HG03159 (cell line): Measurements from ENCODE around the gene CFAP97D2.
A peak's percentile ranks its signal among the peaks of the same experiment; 100 is the strongest.
"Not testable (repeated sequence)": the region's sequence is repeated elsewhere in the genome, so short reads cannot be mapped to it uniquely, and the experiment has no call there.

Experiments used
- ATAC-seq: cut with Tn5 transposase; IDR thresholded peaks from one replicate; pipeline ENCODE4 v1.9.1; 2021; ENCODE audit warnings: mild to moderate bottlenecking, moderate library complexity; ENCODE audit not compliant: unreplicated experiment

Gene CFAP97D2

DNA sequence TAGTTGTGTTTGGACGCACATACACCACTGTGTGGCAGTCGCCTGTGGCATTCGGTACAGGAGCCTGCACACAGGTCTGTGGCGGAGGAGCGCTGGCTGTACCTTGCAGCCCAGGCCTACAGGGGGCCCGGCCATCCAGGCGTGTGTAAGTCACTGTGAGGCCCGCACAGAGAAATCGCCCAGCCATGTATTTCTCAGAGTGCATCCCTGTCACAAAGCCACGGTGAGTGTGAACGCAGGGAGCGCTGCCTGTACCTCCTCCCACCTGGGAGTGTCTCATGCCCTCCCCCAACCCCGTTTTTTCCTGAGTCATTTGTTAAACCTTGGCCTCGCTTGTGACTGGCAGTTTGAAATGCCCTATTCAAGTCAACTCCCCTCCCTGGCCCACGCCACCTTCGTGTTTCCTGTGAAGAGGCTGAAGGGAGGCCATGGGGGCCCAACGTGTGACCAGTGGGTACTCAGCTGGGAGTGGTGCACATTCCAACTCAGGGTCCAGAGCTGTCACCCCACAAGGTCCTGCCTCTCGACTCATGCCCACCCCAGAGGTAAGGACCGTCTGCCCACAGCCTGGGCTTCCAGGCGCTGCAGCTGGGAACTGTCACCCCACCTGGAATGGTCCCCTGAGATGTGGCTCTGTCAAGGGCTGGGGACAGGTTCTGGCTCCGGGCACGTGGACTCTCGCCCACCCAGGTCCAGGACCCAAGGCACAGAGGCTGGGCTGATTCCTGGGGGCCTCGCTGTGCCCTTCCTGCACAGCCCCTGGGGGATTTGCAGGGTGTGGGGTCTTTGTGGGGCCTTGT lies 35.1 kb upstream of the CFAP97D2 start:
- ATAC-seq = peak; percentile 40

GRCh38 chr13:114144606-114145244 lies 34.3 kb upstream of the CFAP97D2 start:
- ATAC-seq = no peak

GRCh38 chr13:114145256-114145655 lies 33.8 kb upstream of the CFAP97D2 start:
- no peak for ATAC-seq

DNA sequence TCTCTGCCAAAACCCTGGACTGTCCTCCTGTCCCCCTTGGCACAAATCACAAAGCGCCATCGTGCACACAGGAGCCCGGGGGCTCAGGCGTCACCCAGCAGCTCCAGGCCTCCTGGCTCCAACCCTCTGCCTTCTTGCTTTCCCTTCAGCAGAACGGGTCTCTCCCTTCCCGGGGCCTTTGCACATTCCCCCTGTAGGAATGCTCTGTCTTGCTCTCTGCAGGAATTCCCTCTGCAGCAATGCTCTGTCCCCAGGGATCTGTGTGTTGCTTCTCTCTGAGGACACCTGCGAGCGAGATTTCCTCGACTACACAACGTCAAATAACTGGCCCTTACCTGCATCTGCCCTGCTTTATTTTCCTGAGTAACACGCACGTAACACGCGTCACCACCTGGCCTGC lies 33.3 kb upstream of the CFAP97D2 start:
- ATAC-seq = no peak

DNA sequence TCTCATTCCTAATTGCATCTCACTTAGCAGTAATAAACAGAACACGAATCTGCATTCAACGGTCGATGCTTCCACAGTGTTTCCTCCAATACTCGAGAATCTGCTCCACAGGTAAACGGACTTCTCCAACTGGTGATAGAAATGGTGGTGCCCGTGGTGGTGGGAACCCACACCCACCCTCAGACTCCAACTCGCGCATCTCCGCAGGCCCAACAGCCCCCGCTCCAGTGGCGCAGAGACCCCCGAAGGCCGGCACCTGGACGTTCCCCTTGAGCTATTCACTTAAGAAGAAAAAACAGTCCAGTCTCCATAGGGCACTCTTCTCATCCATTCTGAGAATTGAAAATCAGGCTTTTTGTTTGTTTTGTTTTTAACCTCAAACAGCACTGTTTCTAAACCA lies 32.9 kb upstream of the CFAP97D2 start:
- ATAC-seq = no peak

GRCh38 chr13:114146629-114147028 lies 32.4 kb upstream of the CFAP97D2 start:
- no peak for ATAC-seq

DNA sequence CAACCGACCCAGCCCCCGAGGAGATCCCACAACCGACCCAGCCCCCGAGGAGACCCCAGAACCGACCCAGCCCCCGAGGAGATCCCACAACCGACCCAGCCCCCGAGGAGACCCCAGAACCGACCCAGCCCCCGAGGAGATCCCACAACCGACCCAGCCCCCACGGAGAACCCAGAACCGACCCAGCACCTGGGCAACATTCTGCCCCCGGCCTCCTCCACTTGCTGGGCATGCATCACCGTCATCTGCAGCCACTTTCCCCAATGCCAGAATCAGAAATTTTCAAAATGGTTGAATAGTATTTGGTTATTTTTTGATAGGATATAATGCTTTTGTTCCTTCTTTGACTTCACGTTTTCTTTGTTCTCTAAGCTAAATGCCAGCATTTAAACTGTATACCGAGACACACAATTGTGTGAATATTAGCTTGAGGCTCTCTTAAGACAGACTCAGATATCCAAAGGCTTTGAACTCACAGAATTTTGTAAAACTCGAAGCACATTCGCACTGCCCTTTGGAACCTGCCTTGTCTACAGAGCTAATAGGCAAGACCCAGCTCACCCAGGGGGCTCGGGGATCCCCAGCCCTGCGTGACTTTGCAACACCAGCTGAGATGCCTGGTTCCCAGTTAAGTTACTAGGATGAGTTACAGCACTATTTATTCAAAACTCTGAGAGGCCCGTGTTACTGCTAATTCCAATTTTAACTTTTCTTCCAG lies 31.1 kb upstream of the CFAP97D2 start:
- peak; percentile 30 for ATAC-seq

DNA sequence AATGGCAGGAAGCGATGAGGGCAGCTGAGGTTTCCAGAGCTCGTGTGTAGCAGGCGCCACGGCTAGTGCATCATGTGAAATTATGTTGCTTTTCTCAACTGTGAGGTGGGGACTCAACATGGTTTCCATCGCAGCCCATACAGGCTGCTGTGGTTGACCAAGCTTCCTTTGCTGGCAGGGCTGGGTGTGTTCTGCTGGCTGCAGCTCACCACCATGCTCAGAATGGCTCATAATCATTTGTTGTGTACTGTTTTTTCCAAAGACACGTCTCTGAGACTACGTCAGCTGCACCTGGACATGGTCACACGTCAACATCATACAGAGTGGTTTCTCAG lies 30.6 kb upstream of the CFAP97D2 start:
- peak; percentile 76 for ATAC-seq

- not testable (repeated sequence) for ATAC-seq
Measured at GRCh38 chr13:114148886-114149285, 30.2 kb upstream of the CFAP97D2 start.

DNA sequence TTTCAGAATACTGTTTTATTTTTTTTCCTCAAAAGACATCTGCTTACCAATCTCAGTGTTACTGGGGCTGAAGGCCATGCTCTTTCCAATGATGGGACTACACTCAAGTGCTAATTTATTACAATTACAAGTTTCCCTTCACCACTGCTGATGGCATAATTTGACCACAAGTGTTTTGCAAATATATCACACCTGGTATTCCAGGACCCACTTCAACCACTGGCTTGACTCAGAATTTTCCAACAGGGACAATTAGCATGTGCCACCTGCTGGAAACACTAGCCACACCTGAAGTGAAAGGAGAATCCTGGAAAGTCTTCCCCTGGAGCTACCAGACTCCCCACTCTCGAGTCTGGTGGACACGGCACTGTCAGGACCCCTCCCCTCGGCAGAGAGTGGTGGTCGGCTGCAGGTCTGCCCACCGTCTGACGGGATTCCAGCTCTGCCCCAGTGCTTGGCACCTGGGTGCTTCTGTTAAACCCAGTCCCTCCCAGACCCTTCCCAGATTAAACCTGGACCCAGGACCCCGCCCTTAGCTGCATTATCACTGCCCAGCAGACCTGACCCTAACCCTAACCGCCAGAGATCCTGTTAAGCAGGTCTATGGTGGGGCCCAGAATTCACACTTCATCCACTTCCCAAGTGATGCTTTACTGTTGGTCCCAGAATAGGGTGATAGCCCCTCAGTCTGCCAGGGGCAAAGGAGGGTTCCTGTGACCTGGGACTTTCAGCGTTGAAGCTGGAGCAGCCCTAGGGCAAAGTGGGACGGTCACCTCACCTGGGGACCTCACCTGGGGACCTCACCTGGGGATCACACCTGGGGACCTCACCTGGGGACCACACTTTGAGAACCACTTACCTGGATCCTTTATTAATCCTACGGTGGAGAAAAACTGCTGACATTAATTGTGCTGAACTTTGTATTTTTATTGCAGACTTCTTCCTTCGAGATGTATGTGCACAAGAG lies 29.0 kb upstream of the CFAP97D2 start:
- no peak for ATAC-seq

- no peak for ATAC-seq
Measured at GRCh38 chr13:114151031-114151430, 28.0 kb upstream of the CFAP97D2 start.

- no peak for ATAC-seq
Measured at GRCh38 chr13:114151565-114152284, 27.3 kb upstream of the CFAP97D2 start.

GRCh38 chr13:114152285-114152645 lies 26.8 kb upstream of the CFAP97D2 start:
- ATAC-seq = no peak

- ATAC-seq = no peak
Measured at GRCh38 chr13:114152831-114153371, 26.2 kb upstream of the CFAP97D2 start.

DNA sequence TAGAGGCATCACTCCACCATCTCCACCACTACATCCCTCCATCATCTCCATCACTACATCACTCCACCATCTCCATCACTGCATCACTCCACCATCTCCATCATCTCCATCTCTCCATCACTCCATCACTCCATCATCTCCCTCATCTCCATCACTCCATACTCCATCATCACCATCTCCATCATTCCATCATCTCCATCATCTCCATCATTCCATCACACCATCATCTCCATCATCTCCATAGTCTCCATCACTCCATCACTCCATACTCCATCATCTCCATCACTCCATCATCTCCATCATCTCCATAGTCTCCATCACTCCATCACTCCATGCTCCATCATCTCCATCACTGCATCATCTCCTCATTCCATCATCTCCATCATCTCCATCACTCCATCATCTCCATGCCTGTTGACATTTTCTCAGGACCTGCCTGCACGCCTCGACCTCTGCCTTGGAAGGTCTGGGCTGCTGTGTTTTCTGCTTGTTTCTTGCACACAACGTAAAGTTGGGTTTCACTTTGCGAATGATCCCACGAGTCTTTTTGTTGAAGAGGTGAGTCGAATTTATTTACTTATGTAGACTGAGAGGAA lies 25.5 kb upstream of the CFAP97D2 start:
- ATAC-seq = no peak

DNA sequence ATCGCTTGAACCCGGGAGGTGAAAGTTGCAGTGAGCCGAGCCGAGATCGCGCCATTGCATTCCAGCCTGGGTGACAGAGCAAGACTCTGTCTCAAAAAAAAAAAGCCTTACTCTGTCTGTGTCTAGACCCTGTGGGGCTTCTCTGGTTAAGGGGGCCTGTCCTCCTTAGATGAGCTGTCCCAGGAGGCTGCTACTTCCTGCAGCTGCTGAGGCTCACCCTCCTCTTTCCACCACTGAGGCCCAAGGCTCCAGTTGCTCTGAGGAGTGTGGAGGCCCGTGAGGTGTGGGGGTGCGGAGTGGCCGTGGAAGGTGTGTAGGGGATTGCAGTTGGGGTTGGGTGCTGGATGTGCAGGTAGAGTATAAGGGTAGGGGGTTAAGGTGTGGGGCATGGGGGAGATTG lies 24.6 kb upstream of the CFAP97D2 start:
- ATAC-seq = no peak

- no peak for ATAC-seq
Measured at GRCh38 chr13:114155320-114155719, 23.7 kb upstream of the CFAP97D2 start.

GRCh38 chr13:114155926-114156883 lies 22.9 kb upstream of the CFAP97D2 start:
- no peak for ATAC-seq
